Astrocyte (in vitro differentiated cells and primary cell): ENCODE data around the gene SLC35A2. TPM values are rescaled to one million over a fixed set of nuclear protein-coding genes. Genes with fewer than 3 reads are reported as not detected.

Experiments
- DNase-seq: peaks from one replicate; pipeline ENCODE4 v3.0.0-alpha.2; 2010; ENCODE audit warnings: low read depth
- FAIRE-seq: peaks from 2 replicates; lab custom pipeline; 2011; peaks lifted over from hg19 to GRCh38; lab: Jason Lieb, UNC
- H2AFZ ChIP-seq: 2 replicates; pipeline ENCODE4 v1.6.0; 2012; ENCODE audit warnings: low read depth, low read length, inconsistent platforms
- H3K27ac ChIP-seq: 2 replicates; pipeline ENCODE4 v1.5.1; 2011; ENCODE audit warnings: low read depth, low read length, inconsistent platforms
- H3K27me3 ChIP-seq: 2 replicates; pipeline ENCODE4 v1.6.0; 2011; ENCODE audit warnings: low read length, inconsistent platforms; ENCODE audit not compliant: insufficient read depth
- H3K36me3 ChIP-seq: 2 replicates; pipeline ENCODE4 v1.5.1; 2011; ENCODE audit warnings: low read length, inconsistent platforms; ENCODE audit not compliant: insufficient read depth
- H3K4me1 ChIP-seq: 2 replicates; pipeline ENCODE4 v1.5.1; 2011; ENCODE audit warnings: low read length, inconsistent platforms; ENCODE audit not compliant: insufficient read depth
- H3K4me2 ChIP-seq: 2 replicates; pipeline ENCODE4 v1.6.0; 2012; ENCODE audit warnings: low read length, inconsistent platforms
- H3K4me3 ChIP-seq: 2 replicates; pipeline ENCODE4 v1.5.1; 2011; ENCODE audit warnings: low read depth, mild to moderate bottlenecking, low read length, inconsistent platforms; ENCODE audit not compliant: insufficient read depth
- H3K79me2 ChIP-seq: 2 replicates; pipeline ENCODE4 v1.6.0; 2012; ENCODE audit warnings: mild to moderate bottlenecking, low read length, inconsistent platforms; ENCODE audit not compliant: insufficient read depth
- H3K9ac ChIP-seq: 2 replicates; pipeline ENCODE4 v1.6.0; 2012; ENCODE audit warnings: mild to moderate bottlenecking, low read length, inconsistent platforms
- H3K9me3 ChIP-seq: 2 replicates; pipeline ENCODE4 v1.5.1; 2012; ENCODE audit warnings: low read depth, mild to moderate bottlenecking, low read length, inconsistent platforms; ENCODE audit not compliant: insufficient read depth
- H4K20me1 ChIP-seq: 2 replicates; pipeline ENCODE4 v1.6.0; 2012; ENCODE audit warnings: low read length, inconsistent platforms; ENCODE audit not compliant: insufficient read depth
- H3K27ac Mint-ChIP-seq: one replicate; pipeline ENCODE4 v1.8.0; 2021; ENCODE audit warnings: mild to moderate bottlenecking, mixed read lengths; ENCODE audit not compliant: unreplicated experiment
- H3K27me3 Mint-ChIP-seq: one replicate; pipeline ENCODE4 v1.8.0; 2021; ENCODE audit warnings: low read depth, mixed read lengths; ENCODE audit not compliant: unreplicated experiment
- H3K36me3 Mint-ChIP-seq: one replicate; pipeline ENCODE4 v1.8.0; 2021; ENCODE audit warnings: low read depth, mixed read lengths; ENCODE audit not compliant: unreplicated experiment
- H3K4me1 Mint-ChIP-seq: one replicate; pipeline ENCODE4 v1.8.0; 2021; ENCODE audit warnings: low read depth, mixed read lengths; ENCODE audit not compliant: unreplicated experiment
- H3K4me3 Mint-ChIP-seq: one replicate; pipeline ENCODE4 v1.8.0; 2021; ENCODE audit warnings: mild to moderate bottlenecking, moderate library complexity, mixed read lengths; ENCODE audit not compliant: unreplicated experiment
- H3K9me3 Mint-ChIP-seq: one replicate; pipeline ENCODE4 v1.8.0; 2021; ENCODE audit warnings: mild to moderate bottlenecking, mixed read lengths; ENCODE audit not compliant: unreplicated experiment
- CTCF ChIP-seq: IDR thresholded peaks from 2 replicates; pipeline ENCODE4 v1.5.1; 2011; ENCODE audit warnings: low read depth, mild to moderate bottlenecking, inconsistent platforms, low read length, moderate library complexity; ENCODE audit not compliant: insufficient read depth
- EZH2 ChIP-seq: IDR thresholded peaks from 2 replicates; pipeline ENCODE4 v1.6.1; 2012; ENCODE audit warnings: mild to moderate bottlenecking, low read length, inconsistent platforms; ENCODE audit not compliant: insufficient read depth
- total RNA-seq: library from RNA; stranded (reverse); gene quantifications from 2 replicates; pipeline ENCODE4 v1.2.1, GENCODE V29; 2021

The SLC35A2 gene
- total RNA-seq, 1 donor from 2014 or later, result 54.3 TPM

DNA sequence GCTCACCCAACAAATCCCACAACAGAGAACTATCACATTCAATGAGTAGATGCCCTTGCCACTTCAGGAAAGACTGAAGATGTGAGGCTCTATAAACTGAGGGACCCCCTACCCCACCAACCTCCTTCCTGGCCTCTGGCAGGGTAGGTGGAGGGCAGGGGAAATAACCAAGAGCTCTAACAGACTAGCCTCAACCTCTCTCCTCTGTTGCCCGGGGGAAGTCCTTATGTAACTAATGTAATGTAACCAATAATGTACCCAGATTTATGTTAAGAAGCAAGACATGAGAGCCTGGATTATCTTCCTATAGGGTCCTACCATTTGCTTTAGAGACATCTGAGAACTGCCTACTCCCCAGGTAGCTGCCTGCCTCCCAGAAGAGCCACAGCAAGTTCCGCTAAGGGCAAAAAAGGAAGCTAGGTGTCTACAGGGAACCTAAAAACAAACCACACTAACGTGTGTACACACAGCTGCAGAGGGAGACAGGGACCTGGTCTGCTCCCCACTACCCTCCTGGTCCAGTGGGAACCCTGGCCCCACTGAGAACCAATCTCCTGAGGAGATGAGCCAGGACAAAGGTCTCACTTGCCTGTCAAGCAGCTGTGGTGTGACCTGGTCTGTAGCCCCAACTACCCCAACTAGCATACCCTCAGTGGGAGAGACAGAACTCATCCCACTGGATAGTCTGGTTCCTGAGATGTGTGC, 28.2 kb upstream of the SLC35A2 start:
- Histone ChIP-seq H3K4me2 (no peak overlapping the region), H3K4me1 (peaks cover 12% of the 10 kb centered on the region), H3K27ac (no peak overlapping the region), H3K9ac (no peak overlapping the region), H3K4me3 (no peak overlapping the region), H4K20me1 (peaks cover 79% of the 10 kb centered on the region), H2AFZ (no peak overlapping the region), H3K36me3 (peaks cover 9% of the 10 kb centered on the region), H3K9me3 (no peaks in the 10 kb centered on the region), H3K79me2 (peaks cover 66% of the 10 kb centered on the region), H3K27me3 (no peaks in the 10 kb centered on the region)
- Mint-ChIP-seq H3K36me3 (no peaks in the 10 kb centered on the region), H3K9me3 (no peaks in the 10 kb centered on the region), H3K27me3 (no peaks in the 10 kb centered on the region), H3K4me3 (no peak overlapping the region), H3K4me1 (peaks cover 4% of the 10 kb centered on the region), H3K27ac (no peak overlapping the region)
- no peak for TF ChIP-seq EZH2
- no peak for TF ChIP-seq CTCF
- FAIRE-seq (peak; percentile 78), DNase-seq (no peak)

DNA sequence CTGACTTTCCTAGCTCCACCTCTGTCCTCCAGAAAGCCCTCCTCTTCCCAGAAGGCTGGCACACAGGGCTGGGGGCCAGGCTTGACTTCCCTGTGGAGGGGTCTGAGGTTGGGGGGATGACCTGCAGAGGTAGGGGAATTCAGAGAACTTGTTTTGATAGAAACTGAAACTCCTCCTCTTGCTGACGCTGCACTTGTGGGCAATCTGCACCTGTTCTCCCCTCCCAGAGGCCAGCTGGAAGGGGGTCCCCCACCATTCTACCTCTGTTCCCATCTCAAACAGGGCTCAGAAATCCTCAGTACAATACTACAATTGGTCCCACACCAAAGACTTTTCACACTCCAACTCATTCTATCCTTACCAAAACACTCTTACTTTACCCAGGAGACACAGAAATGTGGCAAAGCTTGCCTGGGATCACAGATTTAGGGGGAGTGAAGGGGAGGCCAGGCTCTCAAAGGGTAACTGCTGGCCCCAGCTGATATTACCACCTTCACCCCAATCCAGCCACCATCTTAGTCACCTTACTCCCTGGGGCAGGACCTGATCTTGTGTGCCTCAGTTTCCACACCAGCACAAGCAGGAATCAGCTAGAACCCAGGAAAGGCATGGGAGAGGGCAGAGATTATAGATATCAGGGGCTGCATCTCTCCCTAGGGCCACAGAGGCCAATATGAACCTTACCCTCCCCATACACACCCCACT, 27.4 kb upstream of the SLC35A2 start:
- peaks cover 12% of the 10 kb centered on the region for H3K36me3 ChIP-seq
- DNase-seq (no peak), FAIRE-seq (no peak)
- no peak overlapping the region for H3K27ac ChIP-seq
- H3K27ac Mint-ChIP-seq, result no peak overlapping the region
- no peaks in the 10 kb centered on the region for H3K9me3 ChIP-seq
- H3K9me3 Mint-ChIP-seq, result no peaks in the 10 kb centered on the region
- no peak overlapping the region for H3K4me2 ChIP-seq
- peaks cover 72% of the 10 kb centered on the region for H4K20me1 ChIP-seq
- H3K4me1 Mint-ChIP-seq, result peaks cover 4% of the 10 kb centered on the region
- H3K27me3 Mint-ChIP-seq, result no peaks in the 10 kb centered on the region
- no peaks in the 10 kb centered on the region for H3K36me3 Mint-ChIP-seq
- no peak overlapping the region for H2AFZ ChIP-seq
- no peak overlapping the region for H3K9ac ChIP-seq
- peaks cover 60% of the 10 kb centered on the region for H3K79me2 ChIP-seq
- H3K27me3 ChIP-seq, result no peaks in the 10 kb centered on the region
- TF ChIP-seq CTCF (no peak), EZH2 (no peak)
- no peak overlapping the region for H3K4me3 ChIP-seq
- H3K4me3 Mint-ChIP-seq, result no peak overlapping the region
- peaks cover 12% of the 10 kb centered on the region for H3K4me1 ChIP-seq
